HepG2 (cell line): ENCODE data around the gene DPY30. TPM values are rescaled to one million over a fixed set of nuclear protein-coding genes. Genes with fewer than 3 reads are reported as not detected.

ENCODE experiments used
- CEBPB ChIP-seq: IDR thresholded peaks from 2 replicates; pipeline ENCODE4 v1.6.1; 2011; ENCODE audit warnings: low read depth, low read length, improper control_type of control experiment, borderline replicate concordance
- HDAC2 ChIP-seq: sonication (generic); formaldehyde crosslinking; IDR thresholded peaks from 2 replicates; pipeline ENCODE4 v1.4.0; 2020; ENCODE audit warnings: missing genetic modification reagents
- HNF4A ChIP-seq: sonication (generic); formaldehyde crosslinking; IDR thresholded peaks from 2 replicates; pipeline ENCODE4 v1.4.0; 2020; ENCODE audit warnings: missing genetic modification reagents
- POGZ ChIP-seq: sonication (generic); formaldehyde crosslinking; IDR thresholded peaks from 2 replicates; pipeline ENCODE4 v1.4.0; 2020; ENCODE audit warnings: mild to moderate bottlenecking, missing genetic modification reagents
- PPARG ChIP-seq: conservative IDR thresholded peaks from 2 replicates; pipeline ENCODE4 v1.6.1; 2016; ENCODE audit warnings: missing biosample characterization, missing genetic modification reagents
- RXRB ChIP-seq: IDR thresholded peaks from 2 replicates; pipeline ENCODE4 v1.6.1; 2016; ENCODE audit warnings: borderline replicate concordance, missing genetic modification reagents, missing compliant biosample characterization
- SOX6 ChIP-seq, 2 experiments: fragments of 450-650 bp in 1 of 2; sonication (generic) in 1 of 2; formaldehyde crosslinking in 1 of 2; IDR thresholded peaks; 2 replicates each; pipeline versions ENCODE4 v1.4.0 to v1.6.1; 2017 to 2020; ENCODE audit warnings: antibody characterized with exemption in 1 of 2, mild to moderate bottlenecking in 1 of 2, missing genetic modification reagents in 1 of 2
- ZNF230 ChIP-seq: sonication (generic); formaldehyde crosslinking; IDR thresholded peaks from 2 replicates; pipeline ENCODE4 v1.4.0; 2020; ENCODE audit warnings: mild to moderate bottlenecking, missing genetic modification reagents
- ZNF670 ChIP-seq: sonication (generic); formaldehyde crosslinking; IDR thresholded peaks from 2 replicates; pipeline ENCODE4 v1.8.0; 2022; ENCODE audit warnings: mild to moderate bottlenecking, missing genetic modification reagents, borderline replicate concordance
- polyA plus RNA-seq, 8 experiments: library from polyadenylated mRNA; depleted of rRNA in 3 of 8; stranded (reverse) in 7 of 8; unstranded in 1 of 8; fragments of >200 nt; fragmentation: Illumina TruSeq in 4 of 8; extraction: Trizol in 4 of 8; gene quantifications; 2 replicates each; pipeline versions ENCODE4 v1.2.1 to v1.2.3, GENCODE V29; 2011 to 2016; ENCODE audit warnings: low read depth in 4 of 8, missing spikeins in 1 of 8, mixed read lengths in 1 of 8; ENCODE audit not compliant: insufficient read depth in 1 of 8
- total RNA-seq, 5 experiments: library from RNA; depleted of rRNA; stranded (reverse); fragments of >200 nt; fragmentation: Illumina TruSeq; extraction: Trizol; gene quantifications; 2 replicates each; pipeline ENCODE4 v1.2.3, GENCODE V29; 2016; ENCODE audit warnings: low read depth in 1 of 5
- TF ChIP-seq, protein P1 (sequence below): sonication (generic); formaldehyde crosslinking; IDR thresholded peaks from 2 replicates; pipeline ENCODE4 v1.5.0; 2020; ENCODE audit warnings: mild to moderate bottlenecking, missing genetic modification reagents, borderline replicate concordance

The DPY30 gene
- total and polyA plus RNA-seq, 2 of the 13 experiments (the other 11 are each of a cell fraction or from before 2014, with no cell fraction given) = 98.1 to 118 TPM

DNA sequence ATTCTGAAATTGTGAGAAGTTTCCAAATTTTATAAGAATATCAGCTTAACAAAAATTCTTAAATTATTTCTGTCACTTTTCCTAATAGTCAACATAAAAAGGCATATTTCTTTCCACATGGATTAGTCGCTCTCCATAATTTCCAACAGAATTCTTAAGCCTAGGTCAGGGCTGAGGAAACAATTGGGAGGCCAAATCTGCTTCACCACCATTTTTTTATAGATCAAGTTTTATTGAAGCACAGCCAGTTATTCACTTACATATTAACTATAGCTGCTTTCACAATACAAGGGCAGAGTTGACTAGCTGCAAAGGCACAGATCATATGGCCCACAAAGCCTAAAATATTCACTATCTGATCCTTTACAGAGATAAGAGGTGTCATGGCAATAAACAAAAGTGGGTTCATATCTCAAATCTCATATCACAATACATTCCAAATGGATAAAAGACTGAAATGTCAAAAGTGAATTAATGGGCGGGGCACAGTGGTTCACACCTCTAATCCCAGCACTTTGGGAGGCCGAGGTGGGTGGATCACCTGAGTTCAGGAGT is 47.5 kb downstream of the DPY30 start (continued):
- TF ChIP-seq, protein P1, sequence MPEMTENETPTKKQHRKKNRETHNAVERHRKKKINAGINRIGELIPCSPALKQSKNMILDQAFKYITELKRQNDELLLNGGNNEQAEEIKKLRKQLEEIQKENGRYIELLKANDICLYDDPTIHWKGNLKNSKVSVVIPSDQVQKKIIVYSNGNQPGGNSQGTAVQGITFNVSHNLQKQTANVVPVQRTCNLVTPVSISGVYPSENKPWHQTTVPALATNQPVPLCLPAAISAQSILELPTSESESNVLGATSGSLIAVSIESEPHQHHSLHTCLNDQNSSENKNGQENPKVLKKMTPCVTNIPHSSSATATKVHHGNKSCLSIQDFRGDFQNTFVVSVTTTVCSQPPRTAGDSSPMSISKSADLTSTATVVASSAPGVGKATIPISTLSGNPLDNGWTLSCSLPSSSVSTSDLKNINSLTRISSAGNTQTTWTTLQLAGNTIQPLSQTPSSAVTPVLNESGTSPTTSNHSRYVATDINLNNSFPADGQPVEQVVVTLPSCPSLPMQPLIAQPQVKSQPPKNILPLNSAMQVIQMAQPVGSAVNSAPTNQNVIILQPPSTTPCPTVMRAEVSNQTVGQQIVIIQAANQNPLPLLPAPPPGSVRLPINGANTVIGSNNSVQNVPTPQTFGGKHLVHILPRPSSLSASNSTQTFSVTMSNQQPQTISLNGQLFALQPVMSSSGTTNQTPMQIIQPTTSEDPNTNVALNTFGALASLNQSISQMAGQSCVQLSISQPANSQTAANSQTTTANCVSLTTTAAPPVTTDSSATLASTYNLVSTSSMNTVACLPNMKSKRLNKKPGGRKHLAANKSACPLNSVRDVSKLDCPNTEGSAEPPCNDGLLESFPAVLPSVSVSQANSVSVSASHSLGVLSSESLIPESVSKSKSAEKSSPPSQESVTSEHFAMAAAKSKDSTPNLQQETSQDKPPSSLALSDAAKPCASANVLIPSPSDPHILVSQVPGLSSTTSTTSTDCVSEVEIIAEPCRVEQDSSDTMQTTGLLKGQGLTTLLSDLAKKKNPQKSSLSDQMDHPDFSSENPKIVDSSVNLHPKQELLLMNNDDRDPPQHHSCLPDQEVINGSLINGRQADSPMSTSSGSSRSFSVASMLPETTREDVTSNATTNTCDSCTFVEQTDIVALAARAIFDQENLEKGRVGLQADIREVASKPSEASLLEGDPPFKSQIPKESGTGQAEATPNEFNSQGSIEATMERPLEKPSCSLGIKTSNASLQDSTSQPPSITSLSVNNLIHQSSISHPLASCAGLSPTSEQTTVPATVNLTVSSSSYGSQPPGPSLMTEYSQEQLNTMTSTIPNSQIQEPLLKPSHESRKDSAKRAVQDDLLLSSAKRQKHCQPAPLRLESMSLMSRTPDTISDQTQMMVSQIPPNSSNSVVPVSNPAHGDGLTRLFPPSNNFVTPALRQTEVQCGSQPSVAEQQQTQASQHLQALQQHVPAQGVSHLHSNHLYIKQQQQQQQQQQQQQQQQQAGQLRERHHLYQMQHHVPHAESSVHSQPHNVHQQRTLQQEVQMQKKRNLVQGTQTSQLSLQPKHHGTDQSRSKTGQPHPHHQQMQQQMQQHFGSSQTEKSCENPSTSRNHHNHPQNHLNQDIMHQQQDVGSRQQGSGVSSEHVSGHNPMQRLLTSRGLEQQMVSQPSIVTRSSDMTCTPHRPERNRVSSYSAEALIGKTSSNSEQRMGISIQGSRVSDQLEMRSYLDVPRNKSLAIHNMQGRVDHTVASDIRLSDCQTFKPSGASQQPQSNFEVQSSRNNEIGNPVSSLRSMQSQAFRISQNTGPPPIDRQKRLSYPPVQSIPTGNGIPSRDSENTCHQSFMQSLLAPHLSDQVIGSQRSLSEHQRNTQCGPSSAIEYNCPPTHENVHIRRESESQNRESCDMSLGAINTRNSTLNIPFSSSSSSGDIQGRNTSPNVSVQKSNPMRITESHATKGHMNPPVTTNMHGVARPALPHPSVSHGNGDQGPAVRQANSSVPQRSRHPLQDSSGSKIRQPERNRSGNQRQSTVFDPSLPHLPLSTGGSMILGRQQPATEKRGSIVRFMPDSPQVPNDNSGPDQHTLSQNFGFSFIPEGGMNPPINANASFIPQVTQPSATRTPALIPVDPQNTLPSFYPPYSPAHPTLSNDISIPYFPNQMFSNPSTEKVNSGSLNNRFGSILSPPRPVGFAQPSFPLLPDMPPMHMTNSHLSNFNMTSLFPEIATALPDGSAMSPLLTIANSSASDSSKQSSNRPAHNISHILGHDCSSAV (CRISPR knock-in tag) = no peak
- TF ChIP-seq PPARG (CRISPR knock-in tag) (0 out of 2 replicates have a peak, but pooled peaks have one; percentile 37), CEBPB (peak; percentile 34; the same call in 1 of the 2 replicates), SOX6 (IDR thresholded peaks at IDR 0.05) (no peak), SOX6 (CRISPR knock-in tag; IDR thresholded peaks at IDR 0.05) (peak; percentile 49), HDAC2 (CRISPR knock-in tag) (no peak), HNF4A (CRISPR knock-in tag) (0 out of 2 replicates have a peak, but pooled peaks have one; percentile 29), ZNF670 (no peak), POGZ (CRISPR knock-in tag) (0 out of 2 replicates have a peak, but pooled peaks have one; percentile 16), ZNF230 (CRISPR knock-in tag) (no peak), RXRB (0 out of 2 replicates have a peak, but pooled peaks have one; percentile 19)
